B cell (primary cell): ENCODE data around the gene ME1. TPM values are rescaled to one million over a fixed set of nuclear protein-coding genes. Genes with fewer than 3 reads are reported as not detected.

Experiments used
- ATAC-seq: fragments of 200-7000 bp; cut with Tn5 transposase; one replicate; pipeline ENCODE4 v1.10.0; 2021; ENCODE audit warnings: low read depth, mild to moderate bottlenecking, moderate number of reproducible peaks, moderate library complexity
- CTCF ChIA-PET: fragments of 350-600 bp; sonication (Branson Sonifier 250); formaldehyde crosslinking; loops from one replicate; lab custom pipeline; 2021; ENCODE audit warnings: antibody characterized with exemption, inconsistent platforms; lab: Charles Lee
- POLR2A ChIA-PET: fragments of 350-600 bp; sonication (Branson Sonifier 250); formaldehyde crosslinking; loops from one replicate; lab custom pipeline; 2021; ENCODE audit warnings: antibody characterized with exemption; lab: Charles Lee
- DNase-seq: peaks from one replicate; pipeline ENCODE4 v3.0.0; 2013
- H2AFZ ChIP-seq: 2 replicates; pipeline ENCODE4 v1.6.1; 2012; ENCODE audit warnings: mild to moderate bottlenecking, low read depth, low read length; ENCODE audit not compliant: insufficient read depth, poor library complexity, severe bottlenecking
- H3K27ac ChIP-seq, 2 donors: 1 replicate in 1 of 2; 2 replicates in 1 of 2; pipeline ENCODE4 v1.5.1; 2012 to 2013; ENCODE audit warnings: low read length in 2 of 2, mild to moderate bottlenecking in 2 of 2, moderate library complexity in 1 of 2
- H3K27me3 ChIP-seq, 4 experiments: fragments of 200-600 bp in 1 of 4; sonication (generic) in 1 of 4; replicated peaks in 1 of 4; 1 replicate in 2 of 4; 2 replicates in 2 of 4; pipeline versions ENCODE4 v1.6.1 to v1.7.0; 2013 to 2016; ENCODE audit warnings: low read length in 3 of 4, mild to moderate bottlenecking in 2 of 4, mixed read lengths in 1 of 4, moderate library complexity in 1 of 4; ENCODE audit not compliant: insufficient read depth in 4 of 4, control insufficient read depth in 3 of 4; ENCODE audit errors: control extremely low read depth in 1 of 4
- H3K36me3 ChIP-seq, 2 experiments: replicated peaks in 1 of 2; 1 replicate in 1 of 2; 2 replicates in 1 of 2; pipeline versions ENCODE4 v1.6.1 to v1.7.1; 2013; ENCODE audit warnings: low read length in 1 of 2; ENCODE audit not compliant: insufficient read depth in 2 of 2, control insufficient read depth in 1 of 2; ENCODE audit errors: control extremely low read depth in 1 of 2, extremely low read depth in 1 of 2
- H3K4me1 ChIP-seq, 2 donors: fragments of 200-600 bp in 1 of 2; sonication (generic) in 1 of 2; 1 replicate in 1 of 2; 2 replicates in 1 of 2; pipeline versions ENCODE4 v1.5.1 to v1.6.1; 2013 to 2017; ENCODE audit warnings: low read length in 2 of 2; ENCODE audit not compliant: control insufficient read depth in 2 of 2, insufficient read depth in 2 of 2
- H3K4me2 ChIP-seq: replicated peaks from 2 replicates; pipeline ENCODE3; 2012; ENCODE audit warnings: mild to moderate bottlenecking, low read depth, low read length; ENCODE audit not compliant: poor library complexity, severe bottlenecking
- H3K4me3 ChIP-seq, 5 experiments: fragments of 200-600 bp in 1 of 5; sonication (generic) in 1 of 5; 1 replicate in 3 of 5; 2 replicates in 2 of 5; pipeline versions ENCODE4 v1.5.1 to v1.7.0; 2011 to 2016; ENCODE audit warnings: low read length in 4 of 5, mild to moderate bottlenecking in 4 of 5, low read depth in 2 of 5, control low read depth in 1 of 5, moderate library complexity in 1 of 5; ENCODE audit not compliant: insufficient read depth in 1 of 5; ENCODE audit errors: control extremely low read depth in 1 of 5, extremely low read depth in 1 of 5
- H3K79me2 ChIP-seq: fragments of 200-600 bp; sonication (generic); one replicate; pipeline ENCODE4 v1.6.0; 2016; ENCODE audit warnings: low read length; ENCODE audit not compliant: control insufficient read depth, insufficient read depth
- H3K9ac ChIP-seq: fragments of 200-600 bp; sonication (generic); 2 replicates; pipeline ENCODE4 v1.6.1; 2017; ENCODE audit warnings: mild to moderate bottlenecking, low read length, moderate library complexity
- H3K9me3 ChIP-seq, 3 donors: one replicate each; pipeline versions ENCODE4 v1.6.1 to v1.7.1; 2013; ENCODE audit warnings: low read length in 2 of 3; ENCODE audit not compliant: control insufficient read depth in 2 of 3, insufficient read depth in 1 of 3; ENCODE audit errors: control extremely low read depth in 1 of 3
- H4K20me1 ChIP-seq: 2 replicates; pipeline ENCODE4 v1.6.0; 2012; ENCODE audit warnings: mild to moderate bottlenecking, low read length; ENCODE audit not compliant: insufficient read depth, control insufficient read depth, poor library complexity, severe bottlenecking
- H3K27ac Mint-ChIP-seq: one replicate; pipeline ENCODE4 v1.8.0; 2021; ENCODE audit warnings: mixed read lengths
- H3K27me3 Mint-ChIP-seq: one replicate; pipeline ENCODE4 v1.8.0; 2021; ENCODE audit warnings: mixed read lengths
- H3K4me1 Mint-ChIP-seq: one replicate; pipeline ENCODE4 v1.8.0; 2021; ENCODE audit warnings: mixed read lengths
- H3K4me3 Mint-ChIP-seq: one replicate; pipeline ENCODE4 v1.8.0; 2021; ENCODE audit warnings: mixed read lengths
- H3K9me3 Mint-ChIP-seq: one replicate; pipeline ENCODE4 v1.8.0; 2022; ENCODE audit warnings: mixed read lengths; ENCODE audit not compliant: insufficient read depth
- EZH2 ChIP-seq: IDR thresholded peaks from 2 replicates; pipeline ENCODE4 v1.6.1; 2012; ENCODE audit warnings: borderline replicate concordance, low read depth, mild to moderate bottlenecking, moderate library complexity, low read length; ENCODE audit not compliant: insufficient read depth, poor library complexity, severe bottlenecking
- WGBS: methylation state at CpG from one replicate; pipeline ENCODE4 v1.1.5; 2013; ENCODE audit warnings: missing lambda C conversion rate; ENCODE audit not compliant: insufficient coverage; 5-methylcytosine and 5-hydroxymethylcytosine counted together
- intact Hi-C: fragments of 100-400 bp; cut with micrococcal nuclease; formaldehyde crosslinking; loops from one replicate; pipeline ENCODE4 v1.10.0; 2022
- polyA plus RNA-seq: library from polyadenylated mRNA; depleted of rRNA; stranded (reverse); fragments of >200 nt; gene quantifications from 2 replicates; pipeline ENCODE4 v1.2.3, GENCODE V29; 2012
- total RNA-seq, 2 donors: library from RNA; stranded (reverse); fragments of 120-200 nt in 1 of 2; gene quantifications; 1 replicate in 1 of 2; 2 replicates in 1 of 2; pipeline versions ENCODE4 v1.2.3 to v1.2.4, GENCODE V29; 2013 to 2022
- TF ChIP-seq, protein P1 (sequence below): fragments of 200-600 bp; IDR thresholded peaks from one replicate; pipeline ENCODE4 v1.8.0; 2022; ENCODE audit warnings: antibody characterized with exemption, mild to moderate bottlenecking

The ME1 gene
- total and polyA plus RNA-seq, 2 donors (not counting 1 experiment from before 2014, with no cell fraction given), result not detected

DNA sequence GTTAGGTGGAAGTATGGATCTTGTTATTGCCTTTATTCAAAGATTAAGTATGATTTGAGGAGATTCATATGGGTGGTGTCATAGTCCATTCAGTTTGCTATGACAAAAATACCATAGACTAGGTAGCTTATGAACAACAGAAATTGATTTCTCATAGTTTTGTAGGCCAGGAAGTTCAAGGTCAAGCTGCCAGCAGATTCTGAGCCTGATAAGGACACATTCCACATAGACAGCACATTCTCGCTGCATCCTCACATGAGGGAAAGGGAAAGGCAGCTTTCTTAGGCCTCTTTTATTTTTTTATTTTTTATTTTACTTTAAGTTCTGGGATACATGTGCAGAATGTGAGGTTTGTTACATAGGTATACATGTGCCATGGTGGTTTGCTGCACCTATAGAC, 27.7 kb downstream of the ME1 start:
- no peak overlapping the region for H3K4me3 ChIP-seq
- H3K79me2 ChIP-seq, result no peaks in the 10 kb centered on the region
- no peaks in the 10 kb centered on the region for H3K4me1 ChIP-seq
- no peak overlapping the region for H3K27ac ChIP-seq
- no peak for DNase-seq
- no peak overlapping the region for H2AFZ ChIP-seq
- Mint-ChIP-seq H3K9me3 (no peaks in the 10 kb centered on the region), H3K27me3 (no peaks in the 10 kb centered on the region), H3K4me3 (no peak overlapping the region), H3K27ac (no peak overlapping the region), H3K4me1 (no peaks in the 10 kb centered on the region)
- H3K9me3 ChIP-seq, result peaks cover 0 to 4% (median 0%) of the 10 kb centered on the region in 3 donors
- TF ChIP-seq EZH2, result no peak
- TF ChIP-seq, protein P1, sequence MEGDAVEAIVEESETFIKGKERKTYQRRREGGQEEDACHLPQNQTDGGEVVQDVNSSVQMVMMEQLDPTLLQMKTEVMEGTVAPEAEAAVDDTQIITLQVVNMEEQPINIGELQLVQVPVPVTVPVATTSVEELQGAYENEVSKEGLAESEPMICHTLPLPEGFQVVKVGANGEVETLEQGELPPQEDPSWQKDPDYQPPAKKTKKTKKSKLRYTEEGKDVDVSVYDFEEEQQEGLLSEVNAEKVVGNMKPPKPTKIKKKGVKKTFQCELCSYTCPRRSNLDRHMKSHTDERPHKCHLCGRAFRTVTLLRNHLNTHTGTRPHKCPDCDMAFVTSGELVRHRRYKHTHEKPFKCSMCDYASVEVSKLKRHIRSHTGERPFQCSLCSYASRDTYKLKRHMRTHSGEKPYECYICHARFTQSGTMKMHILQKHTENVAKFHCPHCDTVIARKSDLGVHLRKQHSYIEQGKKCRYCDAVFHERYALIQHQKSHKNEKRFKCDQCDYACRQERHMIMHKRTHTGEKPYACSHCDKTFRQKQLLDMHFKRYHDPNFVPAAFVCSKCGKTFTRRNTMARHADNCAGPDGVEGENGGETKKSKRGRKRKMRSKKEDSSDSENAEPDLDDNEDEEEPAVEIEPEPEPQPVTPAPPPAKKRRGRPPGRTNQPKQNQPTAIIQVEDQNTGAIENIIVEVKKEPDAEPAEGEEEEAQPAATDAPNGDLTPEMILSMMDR, result no peak
- WGBS, result no CpG with 5 or more reads among the region's 1 CpG
- H4K20me1 ChIP-seq, result no peaks in the 10 kb centered on the region
- H3K27me3 ChIP-seq, result no peaks in the 10 kb centered on the region
- no peak for ATAC-seq
- POLR2A ChIA-PET, result no interaction called here
- intact Hi-C loops, result no loop called here
- CTCF ChIA-PET, result no interaction called here
- H3K36me3 ChIP-seq, result no peaks in the 10 kb centered on the region
- H3K9ac ChIP-seq, result no peak overlapping the region
- no peak overlapping the region for H3K4me2 ChIP-seq

GRCh38 chr6:83389606-83390005, 41.2 kb downstream of the ME1 start:
- Histone ChIP-seq H3K4me1 (no peaks in the 10 kb centered on the region), H3K4me3 (no peak overlapping the region), H3K9me3 (no peaks in the 10 kb centered on the region), H2AFZ (no peak overlapping the region), H3K79me2 (no peaks in the 10 kb centered on the region), H3K9ac (no peak overlapping the region), H3K4me2 (no peak overlapping the region), H3K27ac (no peak overlapping the region), H3K36me3 (no peaks in the 10 kb centered on the region), H3K27me3 (no peaks in the 10 kb centered on the region), H4K20me1 (no peaks in the 10 kb centered on the region)
- ATAC-seq, result no peak
- no CpG with 5 or more reads among the region's 2 CpGs for WGBS
- ChIA-PET CTCF (no interaction called here), POLR2A (no interaction called here)
- intact Hi-C loops, result no loop called here
- no peaks in the 10 kb centered on the region for H3K4me1 Mint-ChIP-seq
- no peaks in the 10 kb centered on the region for H3K27me3 Mint-ChIP-seq
- no peak overlapping the region for H3K4me3 Mint-ChIP-seq
- TF ChIP-seq, protein P1, result no peak
- no peak for TF ChIP-seq EZH2
- DNase-seq, result no peak
- peaks cover 2% of the 10 kb centered on the region for H3K9me3 Mint-ChIP-seq
- no peak overlapping the region for H3K27ac Mint-ChIP-seq
